HG03521 (cell line): Measurements from ENCODE around the gene EIF3I.

Experiments
- ATAC-seq: cut with Tn5 transposase; IDR thresholded peaks from one replicate; pipeline ENCODE4 v1.9.1; 2021; ENCODE audit warnings: mild to moderate bottlenecking, moderate library complexity; ENCODE audit not compliant: unreplicated experiment

EIF3I gene

DNA sequence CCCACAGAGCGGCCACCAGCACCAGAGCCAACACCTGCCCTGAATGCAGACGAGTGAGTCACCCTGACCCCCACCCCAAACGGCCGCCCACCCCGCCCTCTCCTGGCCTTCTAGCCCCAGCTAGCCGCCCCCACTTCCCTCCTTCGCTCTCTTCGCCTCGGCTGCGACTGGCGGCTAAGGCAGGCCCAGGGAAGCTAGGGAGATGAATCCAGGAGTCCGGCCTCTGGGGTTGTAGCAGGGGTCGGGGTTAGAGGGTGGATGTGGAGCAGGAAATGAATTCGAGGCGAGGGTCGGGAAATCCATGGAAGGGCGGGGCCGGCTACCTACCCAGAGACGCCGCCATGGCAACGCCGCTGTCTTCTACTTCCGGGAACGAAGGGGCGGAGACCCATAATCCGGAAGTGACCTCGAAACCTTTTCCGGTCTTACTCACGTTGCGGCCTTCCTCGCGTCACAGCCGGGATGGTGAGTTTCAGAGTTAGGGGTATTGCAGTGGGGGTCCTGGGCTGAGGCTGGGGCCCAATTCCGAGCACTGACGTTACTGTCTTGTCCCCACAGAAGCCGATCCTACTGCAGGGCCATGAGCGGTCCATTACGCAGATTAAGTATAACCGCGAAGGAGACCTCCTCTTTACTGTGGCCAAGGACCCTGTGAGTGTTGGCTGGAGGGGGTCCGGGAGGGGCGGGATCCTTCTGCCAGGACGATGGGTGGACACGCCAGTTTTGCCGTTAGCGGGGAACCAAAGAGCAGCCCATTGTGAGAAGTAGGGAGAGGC lies at the start of gene EIF3I, which contains the start of gene TMEM234:
Gene EIF3I, plus strand, starts transcription at position 428 of the 776 bp plus-strand sequence. Its CDS starts 35 bp downstream, at position 463.
Gene TMEM234, minus strand, starts transcription at position 374 of the 776 bp plus-strand sequence. Its CDS starts 31 bp downstream, at position 343.
- ATAC-seq: peak; percentile 83

DNA sequence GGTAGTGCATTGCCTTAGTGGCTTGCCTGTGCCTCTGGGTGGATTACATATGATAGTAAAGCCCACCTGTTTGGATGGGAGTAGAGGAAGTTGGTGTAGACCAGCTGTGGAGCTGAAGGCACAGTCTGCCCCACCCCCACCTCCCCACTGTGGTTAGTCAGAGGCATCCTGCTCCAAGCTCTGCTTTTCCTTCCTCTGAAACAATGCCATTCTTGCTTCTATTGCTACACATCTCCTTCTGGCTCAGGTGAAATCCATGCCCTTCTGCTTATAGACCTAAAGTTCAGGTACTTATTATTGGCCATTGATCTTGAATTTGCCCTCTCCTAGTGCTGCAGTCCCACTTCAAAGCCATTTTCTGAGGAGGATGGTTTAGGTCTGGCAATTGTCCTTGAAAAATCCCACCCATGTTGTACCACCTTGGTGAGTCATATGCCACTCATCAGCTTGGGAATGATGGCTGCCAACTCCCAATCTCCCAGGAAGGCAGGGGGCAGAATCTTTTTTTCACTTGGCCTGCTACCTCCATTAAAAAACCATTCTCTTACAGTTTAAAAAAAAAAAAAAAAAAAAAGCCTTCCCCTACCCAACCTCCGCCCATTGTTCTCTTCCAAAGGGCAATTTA lies 49.5 kb upstream of the EIF3I start:
- no peak for ATAC-seq

DNA sequence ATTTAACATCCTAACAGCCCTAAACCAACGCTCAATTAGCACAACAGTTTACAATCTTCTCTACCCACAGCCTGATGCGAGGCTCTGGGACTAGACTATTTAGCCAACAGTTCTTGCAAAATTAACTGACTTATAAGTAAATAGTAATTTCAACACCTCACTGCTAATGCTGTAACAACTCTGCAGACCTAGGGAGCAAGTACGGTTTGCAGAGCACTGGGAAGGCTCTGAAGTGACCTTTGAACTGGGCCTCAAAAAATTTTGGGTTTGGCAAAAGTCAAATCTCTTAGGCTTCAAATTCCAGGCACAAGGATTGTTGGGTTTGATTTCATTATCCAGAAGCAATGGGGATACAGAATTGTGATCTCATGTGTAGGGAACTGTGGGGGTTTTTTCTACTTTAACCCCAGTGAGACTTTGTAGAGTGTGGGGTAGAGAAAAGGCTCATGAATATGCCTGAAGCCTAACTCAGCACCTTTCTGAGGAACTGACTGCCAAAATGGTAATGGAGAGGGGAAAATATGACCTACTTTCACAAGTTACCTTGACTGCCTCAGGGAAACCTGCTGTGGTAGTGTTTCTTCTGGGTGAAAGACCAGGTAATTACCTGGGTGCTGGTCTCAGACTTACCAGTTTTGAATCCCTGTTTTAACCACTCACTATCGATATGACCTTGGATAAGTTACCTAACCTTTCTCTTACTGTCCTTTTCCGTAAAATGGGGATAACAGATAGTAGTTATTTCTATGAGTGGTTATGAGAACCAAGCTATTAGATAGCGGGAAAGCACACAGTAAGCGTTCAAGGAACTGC lies 43.6 kb upstream of the EIF3I start:
- ATAC-seq: no peak

DNA sequence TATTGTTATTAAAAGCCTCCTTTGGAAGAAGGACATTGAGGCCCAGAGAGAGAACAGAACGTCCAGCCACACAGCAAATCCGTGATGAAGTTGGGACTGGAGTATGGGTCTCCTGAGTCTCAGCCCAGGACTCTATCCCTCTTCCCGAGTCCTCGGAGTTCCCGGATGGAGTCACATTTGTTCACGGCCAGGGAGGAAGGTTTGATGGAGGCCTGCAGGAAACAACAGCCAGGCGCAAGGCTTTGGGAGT lies 43.1 kb upstream of the EIF3I start:
- ATAC-seq: no peak

DNA sequence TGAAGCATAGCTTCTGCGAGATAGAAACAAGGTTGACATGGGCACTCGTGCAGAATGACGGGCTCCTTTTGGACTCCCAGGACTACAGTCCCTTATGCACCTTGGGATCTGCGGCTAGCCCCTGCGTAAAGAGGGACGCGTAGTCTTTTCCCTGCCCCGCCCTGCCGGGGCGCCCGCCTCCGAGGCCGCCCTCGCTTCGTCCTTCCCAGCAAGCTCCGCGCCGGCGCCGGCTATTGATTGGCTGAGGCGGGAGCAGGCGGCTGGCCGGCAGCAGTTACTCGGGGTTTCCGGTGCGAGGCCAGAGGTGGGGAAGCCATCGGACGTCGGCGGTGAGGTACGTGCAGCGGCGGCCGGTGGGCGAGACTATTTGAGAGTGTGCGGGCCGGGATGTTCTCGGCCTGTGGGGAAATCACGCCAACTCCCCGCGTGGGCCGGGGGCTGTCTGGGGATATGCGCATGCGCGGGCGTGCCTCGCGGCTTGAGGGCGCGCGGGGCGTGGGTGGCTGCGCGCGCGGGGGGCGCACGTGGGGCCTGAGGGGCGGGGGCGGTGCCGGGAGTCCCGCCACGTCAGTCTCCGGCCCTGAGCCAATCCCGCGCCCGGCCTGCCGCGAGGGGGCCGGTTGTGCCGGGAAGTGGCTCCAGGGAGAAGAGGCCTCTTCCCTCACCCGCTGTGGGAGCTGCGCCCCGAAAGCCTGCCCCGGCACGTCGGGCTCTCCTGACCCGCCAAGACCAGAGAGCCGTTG lies 42.6 kb upstream of the EIF3I start, which contains the start of gene TXLNA:
Gene TXLNA, plus strand, starts transcription at position 233 of the 743 bp plus-strand sequence. CDS start 671 bp downstream, outside the sequence.
- peak; percentile 82 for ATAC-seq

DNA sequence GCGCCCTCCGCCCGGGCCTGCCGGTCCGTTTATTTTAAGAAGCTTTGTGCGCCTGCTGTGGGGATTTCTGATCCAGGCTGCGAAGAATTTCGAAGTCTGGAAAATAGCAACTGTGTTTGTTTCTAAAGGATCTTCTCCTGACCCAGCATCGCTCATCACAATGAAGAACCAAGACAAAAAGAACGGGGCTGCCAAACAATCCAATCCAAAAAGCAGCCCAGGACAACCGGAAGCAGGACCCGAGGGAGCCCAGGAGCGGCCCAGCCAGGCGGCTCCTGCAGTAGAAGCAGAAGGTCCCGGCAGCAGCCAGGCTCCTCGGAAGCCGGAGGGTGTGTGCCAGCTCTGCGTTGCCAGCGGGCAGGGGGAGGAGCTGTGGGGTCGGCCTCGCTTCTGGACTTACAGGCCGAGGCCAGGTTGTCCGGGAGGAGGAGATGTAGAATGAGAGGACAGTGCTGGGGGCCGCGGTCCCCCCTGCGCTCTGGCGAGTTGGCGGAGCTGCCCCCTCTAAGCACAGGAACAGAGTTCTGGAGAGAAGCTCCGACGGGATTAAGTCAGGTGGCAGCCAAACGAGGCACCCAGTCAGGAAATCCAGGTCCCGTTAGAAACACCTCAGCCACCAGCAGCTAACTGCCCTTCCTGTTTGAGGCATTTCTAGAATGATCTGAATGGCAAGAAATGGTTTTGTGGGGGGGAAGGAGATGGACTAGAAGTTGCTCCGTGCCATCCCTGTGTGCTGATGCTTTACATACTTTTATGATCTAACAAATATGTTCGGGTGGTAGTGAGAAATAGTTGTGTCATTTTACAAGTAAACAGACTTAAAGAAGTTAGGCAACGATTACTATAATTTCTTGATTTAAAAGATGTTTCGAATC lies 41.8 kb upstream of the EIF3I start:
- ATAC-seq: no peak

DNA sequence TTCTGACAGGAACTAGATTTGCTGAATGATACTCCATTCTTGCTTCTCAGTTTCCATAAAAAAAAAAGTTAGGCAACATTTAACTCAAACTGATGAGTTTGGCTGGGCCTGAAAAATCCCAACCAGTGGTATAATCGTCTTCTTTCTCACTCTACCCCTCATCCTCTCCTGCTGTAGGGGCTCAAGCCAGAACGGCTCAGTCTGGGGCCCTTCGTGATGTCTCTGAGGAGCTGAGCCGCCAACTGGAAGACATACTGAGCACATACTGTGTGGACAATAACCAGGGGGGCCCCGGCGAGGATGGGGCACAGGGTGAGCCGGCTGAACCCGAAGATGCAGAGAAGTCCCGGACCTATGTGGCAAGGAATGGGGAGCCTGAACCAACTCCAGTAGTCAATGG lies 41.1 kb upstream of the EIF3I start:
- ATAC-seq: no peak

DNA sequence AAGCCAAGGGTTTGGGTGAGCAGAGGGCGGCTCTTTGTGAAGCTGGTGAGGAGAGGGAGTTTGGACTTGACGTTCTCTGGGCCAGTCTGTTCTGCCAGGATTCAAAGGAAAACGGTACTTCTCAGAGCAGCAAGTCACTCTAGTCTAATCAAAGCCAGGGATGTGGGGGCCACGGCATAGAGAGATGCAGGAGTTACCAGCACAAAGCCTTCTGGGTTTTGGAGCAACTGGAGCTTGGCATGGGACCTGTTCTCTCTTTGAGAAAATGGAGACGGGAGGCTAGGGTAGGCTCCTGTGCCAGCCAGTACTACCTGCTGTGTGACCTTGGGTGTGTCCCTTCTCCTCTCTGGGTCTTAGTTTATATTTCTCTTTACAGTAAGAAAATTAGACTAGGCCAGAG lies 40.6 kb upstream of the EIF3I start:
- no peak for ATAC-seq

DNA sequence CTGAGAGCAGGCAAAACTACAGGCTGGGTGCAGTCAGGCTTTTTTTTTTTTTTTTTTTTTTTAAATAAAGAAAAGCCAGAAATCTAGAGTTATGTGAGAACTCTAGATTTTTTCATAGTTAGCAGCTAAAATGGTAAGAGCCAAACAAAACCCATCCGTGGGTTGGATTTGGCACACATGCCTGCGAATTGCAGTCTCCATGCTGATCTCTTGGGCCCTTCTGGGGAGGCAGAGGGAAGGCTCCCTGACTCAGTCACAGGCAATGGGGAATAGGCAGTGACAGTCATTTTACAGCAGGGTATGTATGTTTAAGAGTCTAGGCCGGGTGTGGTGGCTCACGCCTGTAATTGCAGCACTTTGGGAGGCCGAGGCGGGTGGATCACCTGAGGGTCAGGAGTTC lies 40.1 kb upstream of the EIF3I start:
- no peak for ATAC-seq

DNA sequence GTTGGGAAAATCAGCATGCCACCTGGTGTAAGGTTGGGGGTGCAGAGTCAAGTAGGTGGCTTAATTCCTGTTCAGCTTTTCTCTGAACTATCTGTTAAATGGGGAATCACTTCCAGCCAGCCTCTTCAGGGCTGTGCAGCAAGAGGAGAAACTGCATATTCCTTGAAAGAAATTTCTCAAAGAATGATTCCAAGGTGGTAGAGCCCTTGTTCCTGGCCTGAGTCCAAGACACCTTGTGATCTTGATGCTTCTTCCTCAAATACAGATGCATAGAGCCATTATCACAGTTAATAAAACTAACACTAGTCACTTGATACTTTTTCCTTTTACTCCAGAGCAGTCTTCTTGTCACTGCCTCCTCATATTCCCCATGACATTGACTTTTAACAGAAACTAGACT lies 37.6 kb upstream of the EIF3I start:
- ATAC-seq: no peak

DNA sequence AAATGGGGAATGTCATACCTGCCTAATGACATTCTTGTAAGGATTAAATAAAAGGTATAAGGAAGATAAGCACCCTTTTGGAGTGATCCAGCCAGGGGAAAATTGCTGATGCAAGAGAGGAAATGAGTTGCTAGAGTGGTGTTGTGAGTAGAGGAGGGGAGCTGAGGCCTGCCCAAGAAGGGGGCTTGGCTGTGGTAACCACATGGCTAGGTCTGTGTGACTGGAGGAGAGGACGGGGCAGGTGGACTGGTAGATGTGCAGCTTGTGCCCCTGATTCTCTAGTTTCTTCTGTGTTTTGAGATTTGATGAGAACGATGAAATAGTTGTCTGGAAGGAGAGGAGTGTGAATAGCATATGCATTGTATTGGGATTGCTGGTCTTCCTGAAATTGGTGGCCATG lies 36.1 kb upstream of the EIF3I start:
- ATAC-seq: no peak

DNA sequence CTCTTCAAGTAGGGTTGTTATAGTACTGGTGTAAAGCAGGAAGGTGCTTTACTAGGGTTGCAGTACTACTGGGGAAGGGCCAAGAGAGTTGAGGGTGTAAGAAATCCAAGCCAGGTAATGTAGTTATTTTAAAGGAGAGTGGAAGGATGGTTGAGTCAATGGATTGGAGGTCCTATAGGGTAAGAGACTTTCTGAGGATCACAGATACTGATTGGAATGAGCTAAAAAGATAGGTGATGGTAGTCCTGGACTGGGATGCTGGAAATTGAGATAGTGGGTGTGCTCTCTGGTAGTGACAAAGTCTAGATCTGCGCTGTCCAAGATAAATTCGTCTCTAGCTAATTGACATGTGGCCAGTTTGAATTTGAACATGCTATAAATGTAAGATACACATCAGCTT lies 35.7 kb upstream of the EIF3I start:
- ATAC-seq: no peak

DNA sequence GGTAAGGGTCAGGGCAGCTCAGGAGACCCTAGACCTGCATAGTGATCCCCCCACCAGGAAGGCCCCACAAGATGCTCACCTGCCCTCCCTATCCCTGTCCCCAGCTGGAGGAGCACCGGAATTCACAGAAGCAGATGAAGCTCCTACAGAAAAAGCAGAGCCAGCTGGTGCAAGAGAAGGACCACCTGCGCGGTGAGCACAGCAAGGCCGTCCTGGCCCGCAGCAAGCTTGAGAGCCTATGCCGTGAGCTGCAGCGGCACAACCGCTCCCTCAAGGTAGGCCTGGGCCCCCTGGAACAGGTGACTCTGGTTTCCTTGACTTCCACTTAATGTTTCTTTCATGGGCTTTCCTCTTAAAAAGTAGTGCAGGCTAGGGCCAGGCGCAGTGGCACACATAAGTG lies 34.4 kb upstream of the EIF3I start:
- ATAC-seq: no peak

DNA sequence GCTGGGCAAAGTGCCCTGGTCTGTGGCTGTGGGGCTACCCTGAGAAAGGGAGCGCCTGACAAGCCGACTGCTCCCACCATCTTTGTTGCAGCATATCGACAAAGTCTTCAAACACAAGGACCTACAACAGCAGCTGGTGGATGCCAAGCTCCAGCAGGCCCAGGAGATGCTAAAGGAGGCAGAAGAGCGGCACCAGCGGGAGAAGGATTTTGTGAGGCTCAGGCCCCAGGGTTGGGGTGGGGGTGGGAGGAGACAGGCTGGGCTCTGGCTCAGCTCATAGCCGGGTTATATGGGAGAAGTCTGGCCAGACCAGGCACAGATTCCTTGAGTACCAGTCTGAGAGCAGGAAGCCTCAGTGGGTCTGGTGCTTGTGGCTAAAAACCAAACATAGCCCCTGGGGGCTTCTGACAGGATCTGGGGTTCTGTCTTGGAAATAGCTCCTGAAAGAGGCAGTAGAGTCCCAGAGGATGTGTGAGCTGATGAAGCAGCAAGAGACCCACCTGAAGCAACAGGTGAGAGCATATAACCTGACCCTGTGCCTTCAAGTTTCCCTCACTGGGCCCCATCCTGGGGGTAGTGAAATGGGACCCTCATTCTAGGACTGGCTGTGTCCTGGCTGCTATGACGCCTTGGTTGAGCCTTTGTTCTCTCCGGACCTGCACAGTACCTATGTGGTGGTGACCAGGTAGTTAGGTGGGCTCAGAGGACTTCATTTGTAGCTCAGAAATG lies 29.8 kb upstream of the EIF3I start:
- ATAC-seq: no peak

DNA sequence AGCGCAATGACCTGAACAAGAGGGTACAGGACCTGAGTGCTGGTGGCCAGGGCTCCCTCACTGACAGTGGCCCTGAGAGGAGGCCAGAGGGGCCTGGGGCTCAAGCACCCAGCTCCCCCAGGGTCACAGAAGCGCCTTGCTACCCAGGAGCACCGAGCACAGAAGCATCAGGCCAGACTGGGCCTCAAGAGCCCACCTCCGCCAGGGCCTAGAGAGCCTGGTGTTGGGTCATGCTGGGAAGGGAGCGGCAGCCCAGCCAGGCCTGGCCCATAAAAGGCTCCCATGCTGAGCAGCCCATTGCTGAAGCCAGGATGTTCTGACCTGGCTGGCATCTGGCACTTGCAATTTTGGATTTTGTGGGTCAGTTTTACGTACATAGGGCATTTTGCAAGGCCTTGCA lies 27.2 kb upstream of the EIF3I start:
- no peak for ATAC-seq

DNA sequence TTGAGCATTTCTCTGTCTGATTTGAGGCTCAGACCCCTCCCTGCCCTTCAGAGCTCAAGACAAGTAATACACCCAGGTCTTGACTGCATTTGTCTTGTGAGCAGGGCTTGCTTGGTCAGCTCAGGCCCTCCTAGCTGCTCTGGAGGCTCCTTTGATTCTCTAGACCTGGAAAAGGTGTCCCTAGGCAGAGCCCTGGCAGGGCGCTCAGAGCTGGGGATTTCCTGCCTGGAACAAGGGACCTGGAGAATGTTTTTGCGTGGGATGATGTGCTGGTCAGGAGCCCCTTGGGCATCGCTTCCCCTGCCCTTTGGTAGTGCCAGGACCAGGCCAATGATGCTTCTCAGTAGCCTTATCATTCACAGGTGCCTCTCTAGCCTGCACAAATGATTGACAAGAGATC lies 26.7 kb upstream of the EIF3I start:
- ATAC-seq: no peak

DNA sequence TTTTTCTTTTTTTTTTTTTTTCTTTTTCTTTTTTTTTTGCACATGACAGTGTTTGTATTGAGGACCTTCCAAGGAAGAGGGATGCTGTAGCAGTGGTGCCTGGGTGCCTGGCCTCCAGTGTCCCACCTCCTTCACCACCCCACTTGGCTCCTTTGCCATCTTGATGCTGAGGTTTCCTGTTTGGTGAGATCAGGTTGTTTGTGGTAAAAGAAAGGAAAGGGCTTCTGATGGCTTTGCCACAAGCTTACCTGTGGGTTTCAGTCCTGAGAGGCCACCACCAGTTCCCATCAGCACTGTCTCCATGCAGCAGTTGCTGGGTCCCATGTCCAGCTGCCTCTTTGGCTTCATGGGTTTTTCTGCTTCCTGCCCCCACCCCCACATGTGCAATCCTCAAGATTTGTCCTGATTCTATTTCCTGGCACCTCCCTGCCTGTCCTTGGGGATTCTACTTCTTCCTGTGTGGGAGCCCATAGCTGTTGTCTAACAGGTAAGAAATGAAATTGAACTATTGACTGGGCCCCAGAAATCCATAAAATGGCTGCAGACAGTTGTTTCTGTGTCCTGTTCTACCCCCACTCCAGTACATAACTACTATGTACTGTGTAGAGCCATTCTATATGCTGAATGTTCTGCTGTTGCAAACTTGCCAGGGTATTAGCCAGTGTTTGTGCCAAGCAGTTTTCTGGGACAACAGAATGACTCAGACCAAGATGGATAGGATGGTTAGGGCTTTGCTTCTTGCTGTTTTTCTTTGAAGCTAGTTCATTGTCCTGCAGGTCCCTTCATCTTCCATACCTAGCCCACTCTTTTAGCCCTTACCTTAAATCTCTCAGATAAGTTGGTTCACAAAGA lies 26.0 kb upstream of the EIF3I start:
- ATAC-seq: no peak

DNA sequence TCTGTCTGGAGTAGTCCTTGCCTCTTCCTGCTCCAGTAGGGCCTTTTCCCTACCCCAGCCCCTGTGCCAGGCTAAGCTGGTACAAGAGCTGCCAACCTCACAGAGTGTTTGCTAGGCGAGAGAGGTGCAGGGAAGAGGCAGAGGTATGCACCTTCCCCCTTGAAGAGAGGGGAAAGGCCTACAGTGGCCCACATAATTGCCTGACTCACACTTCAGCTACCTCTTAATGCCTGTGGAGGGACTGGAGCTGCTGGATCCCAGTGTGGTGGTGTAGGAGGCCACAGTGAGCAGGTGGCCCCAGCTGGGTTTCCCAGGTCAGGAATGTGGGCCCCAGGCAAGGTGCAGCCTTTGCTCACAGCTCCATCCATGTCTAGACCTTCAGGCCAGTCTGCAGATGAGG lies 25.1 kb upstream of the EIF3I start:
- ATAC-seq: no peak

DNA sequence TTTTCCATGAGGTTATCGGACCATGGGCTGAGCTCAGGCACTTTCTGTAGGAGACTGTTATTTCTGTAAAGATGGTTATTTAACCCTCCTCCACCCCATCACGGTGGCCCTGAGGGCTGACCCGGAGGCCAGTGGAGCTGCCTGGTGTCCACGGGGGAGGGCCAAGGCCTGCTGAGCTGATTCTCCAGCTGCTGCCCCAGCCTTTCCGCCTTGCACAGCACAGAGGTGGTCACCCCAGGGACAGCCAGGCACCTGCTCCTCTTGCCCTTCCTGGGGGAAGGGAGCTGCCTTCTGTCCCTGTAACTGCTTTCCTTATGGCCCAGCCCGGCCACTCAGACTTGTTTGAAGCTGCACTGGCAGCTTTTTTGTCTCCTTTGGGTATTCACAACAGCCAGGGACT lies 24.4 kb upstream of the EIF3I start:
- no peak for ATAC-seq
